ENCODE data around the gene MZB1. TPM values are rescaled to one million over a fixed set of nuclear protein-coding genes. Genes with fewer than 3 reads are reported as not detected.

MZB1 gene
- total and polyA plus RNA-seq, 2 of the 13 experiments (the other 11 are each of a cell fraction or from before 2014, with no cell fraction given), result 0.31 to 0.40 TPM

DNA sequence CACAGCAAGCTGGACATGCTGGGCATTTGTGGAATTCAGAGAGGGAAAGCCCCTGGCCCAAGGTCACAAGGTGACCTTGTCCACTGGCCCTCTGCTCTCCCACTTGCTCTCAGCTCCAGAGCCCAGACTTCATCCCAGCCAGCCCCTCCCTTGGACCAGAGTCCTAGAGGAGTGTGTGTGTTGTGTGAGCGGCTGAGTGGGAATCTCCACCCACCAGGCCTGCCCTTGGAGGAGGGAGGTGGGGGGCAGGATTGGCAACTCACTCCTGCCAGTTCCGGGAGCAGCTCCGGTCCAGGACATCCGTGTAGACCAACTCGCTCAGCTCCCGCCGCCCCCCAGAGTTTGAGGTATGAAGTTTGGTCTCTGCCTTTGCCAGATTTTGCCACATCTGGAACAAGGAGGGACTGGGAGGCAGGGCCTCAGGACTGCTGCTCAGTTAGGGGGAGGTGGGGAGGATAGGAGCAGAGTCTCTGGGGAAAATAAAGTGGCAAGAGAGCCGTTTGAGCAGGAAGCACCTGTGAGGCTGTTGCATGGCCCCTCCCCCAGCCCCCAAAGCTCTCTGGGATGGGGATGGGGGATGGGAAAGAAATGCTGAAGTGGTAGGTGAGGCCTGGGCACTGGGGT is 1.4 kb downstream of the MZB1 start (continued):
- TF ChIP-seq, protein P1, sequence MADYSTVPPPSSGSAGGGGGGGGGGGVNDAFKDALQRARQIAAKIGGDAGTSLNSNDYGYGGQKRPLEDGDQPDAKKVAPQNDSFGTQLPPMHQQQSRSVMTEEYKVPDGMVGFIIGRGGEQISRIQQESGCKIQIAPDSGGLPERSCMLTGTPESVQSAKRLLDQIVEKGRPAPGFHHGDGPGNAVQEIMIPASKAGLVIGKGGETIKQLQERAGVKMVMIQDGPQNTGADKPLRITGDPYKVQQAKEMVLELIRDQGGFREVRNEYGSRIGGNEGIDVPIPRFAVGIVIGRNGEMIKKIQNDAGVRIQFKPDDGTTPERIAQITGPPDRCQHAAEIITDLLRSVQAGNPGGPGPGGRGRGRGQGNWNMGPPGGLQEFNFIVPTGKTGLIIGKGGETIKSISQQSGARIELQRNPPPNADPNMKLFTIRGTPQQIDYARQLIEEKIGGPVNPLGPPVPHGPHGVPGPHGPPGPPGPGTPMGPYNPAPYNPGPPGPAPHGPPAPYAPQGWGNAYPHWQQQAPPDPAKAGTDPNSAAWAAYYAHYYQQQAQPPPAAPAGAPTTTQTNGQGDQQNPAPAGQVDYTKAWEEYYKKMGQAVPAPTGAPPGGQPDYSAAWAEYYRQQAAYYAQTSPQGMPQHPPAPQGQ (CRISPR knock-in tag; IDR thresholded peaks at IDR 0.05; ENCODE audit: borderline replicate concordance), result no peak
- TF ChIP-seq ZNF530 (CRISPR knock-in tag; IDR thresholded peaks at IDR 0.05; ENCODE audit: low read depth) (no peak), KLF13 (CRISPR knock-in tag; IDR thresholded peaks at IDR 0.05) (no peak), ZBTB1 (CRISPR knock-in tag; IDR thresholded peaks at IDR 0.05; ENCODE audit: borderline replicate concordance) (no peak), CBFB (CRISPR knock-in tag; IDR thresholded peaks at IDR 0.05) (no peak), NBN (conservative IDR thresholded peaks at IDR 0.05) (no peak), ZNF75D (CRISPR knock-in tag; IDR thresholded peaks at IDR 0.05; ENCODE audit: borderline replicate concordance) (no peak), RBAK (CRISPR knock-in tag; IDR thresholded peaks at IDR 0.05) (no peak), ATF7-NPFF (CRISPR knock-in tag; IDR thresholded peaks at IDR 0.05; ENCODE audit: low read depth) (no peak), SRF (IDR thresholded peaks at IDR 0.05; ENCODE audit: low read depth, low read length) (no peak), ESRRA (CRISPR knock-in tag; IDR thresholded peaks at IDR 0.05; ENCODE audit: low read depth) (peak; percentile 99), ZNF33A (CRISPR knock-in tag; IDR thresholded peaks at IDR 0.05; ENCODE audit: borderline replicate concordance) (no peak), ZNF317 (CRISPR knock-in tag; IDR thresholded peaks at IDR 0.05) (0 out of 2 replicates have a peak, but pooled peaks have one; percentile 20), KAT8 (CRISPR knock-in tag; IDR thresholded peaks at IDR 0.05) (peak; percentile 34; the same call in 1 of the 2 replicates)
- TF ChIP-seq, protein P2, sequence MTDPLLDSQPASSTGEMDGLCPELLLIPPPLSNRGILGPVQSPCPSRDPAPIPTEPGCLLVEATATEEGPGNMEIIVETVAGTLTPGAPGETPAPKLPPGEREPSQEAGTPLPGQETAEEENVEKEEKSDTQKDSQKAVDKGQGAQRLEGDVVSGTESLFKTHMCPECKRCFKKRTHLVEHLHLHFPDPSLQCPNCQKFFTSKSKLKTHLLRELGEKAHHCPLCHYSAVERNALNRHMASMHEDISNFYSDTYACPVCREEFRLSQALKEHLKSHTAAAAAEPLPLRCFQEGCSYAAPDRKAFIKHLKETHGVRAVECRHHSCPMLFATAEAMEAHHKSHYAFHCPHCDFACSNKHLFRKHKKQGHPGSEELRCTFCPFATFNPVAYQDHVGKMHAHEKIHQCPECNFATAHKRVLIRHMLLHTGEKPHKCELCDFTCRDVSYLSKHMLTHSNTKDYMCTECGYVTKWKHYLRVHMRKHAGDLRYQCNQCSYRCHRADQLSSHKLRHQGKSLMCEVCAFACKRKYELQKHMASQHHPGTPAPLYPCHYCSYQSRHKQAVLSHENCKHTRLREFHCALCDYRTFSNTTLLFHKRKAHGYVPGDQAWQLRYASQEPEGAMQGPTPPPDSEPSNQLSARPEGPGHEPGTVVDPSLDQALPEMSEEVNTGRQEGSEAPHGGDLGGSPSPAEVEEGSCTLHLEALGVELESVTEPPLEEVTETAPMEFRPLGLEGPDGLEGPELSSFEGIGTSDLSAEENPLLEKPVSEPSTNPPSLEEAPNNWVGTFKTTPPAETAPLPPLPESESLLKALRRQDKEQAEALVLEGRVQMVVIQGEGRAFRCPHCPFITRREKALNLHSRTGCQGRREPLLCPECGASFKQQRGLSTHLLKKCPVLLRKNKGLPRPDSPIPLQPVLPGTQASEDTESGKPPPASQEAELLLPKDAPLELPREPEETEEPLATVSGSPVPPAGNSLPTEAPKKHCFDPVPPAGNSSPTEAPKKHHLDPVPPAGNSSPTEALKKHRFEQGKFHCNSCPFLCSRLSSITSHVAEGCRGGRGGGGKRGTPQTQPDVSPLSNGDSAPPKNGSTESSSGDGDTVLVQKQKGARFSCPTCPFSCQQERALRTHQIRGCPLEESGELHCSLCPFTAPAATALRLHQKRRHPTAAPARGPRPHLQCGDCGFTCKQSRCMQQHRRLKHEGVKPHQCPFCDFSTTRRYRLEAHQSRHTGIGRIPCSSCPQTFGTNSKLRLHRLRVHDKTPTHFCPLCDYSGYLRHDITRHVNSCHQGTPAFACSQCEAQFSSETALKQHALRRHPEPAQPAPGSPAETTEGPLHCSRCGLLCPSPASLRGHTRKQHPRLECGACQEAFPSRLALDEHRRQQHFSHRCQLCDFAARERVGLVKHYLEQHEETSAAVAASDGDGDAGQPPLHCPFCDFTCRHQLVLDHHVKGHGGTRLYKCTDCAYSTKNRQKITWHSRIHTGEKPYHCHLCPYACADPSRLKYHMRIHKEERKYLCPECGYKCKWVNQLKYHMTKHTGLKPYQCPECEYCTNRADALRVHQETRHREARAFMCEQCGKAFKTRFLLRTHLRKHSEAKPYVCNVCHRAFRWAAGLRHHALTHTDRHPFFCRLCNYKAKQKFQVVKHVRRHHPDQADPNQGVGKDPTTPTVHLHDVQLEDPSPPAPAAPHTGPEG (CRISPR knock-in tag; IDR thresholded peaks at IDR 0.05), result no peak
- TF ChIP-seq, protein P3, sequence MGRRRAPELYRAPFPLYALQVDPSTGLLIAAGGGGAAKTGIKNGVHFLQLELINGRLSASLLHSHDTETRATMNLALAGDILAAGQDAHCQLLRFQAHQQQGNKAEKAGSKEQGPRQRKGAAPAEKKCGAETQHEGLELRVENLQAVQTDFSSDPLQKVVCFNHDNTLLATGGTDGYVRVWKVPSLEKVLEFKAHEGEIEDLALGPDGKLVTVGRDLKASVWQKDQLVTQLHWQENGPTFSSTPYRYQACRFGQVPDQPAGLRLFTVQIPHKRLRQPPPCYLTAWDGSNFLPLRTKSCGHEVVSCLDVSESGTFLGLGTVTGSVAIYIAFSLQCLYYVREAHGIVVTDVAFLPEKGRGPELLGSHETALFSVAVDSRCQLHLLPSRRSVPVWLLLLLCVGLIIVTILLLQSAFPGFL (CRISPR knock-in tag; IDR thresholded peaks at IDR 0.05), result no peak
- TF ChIP-seq, protein P4, sequence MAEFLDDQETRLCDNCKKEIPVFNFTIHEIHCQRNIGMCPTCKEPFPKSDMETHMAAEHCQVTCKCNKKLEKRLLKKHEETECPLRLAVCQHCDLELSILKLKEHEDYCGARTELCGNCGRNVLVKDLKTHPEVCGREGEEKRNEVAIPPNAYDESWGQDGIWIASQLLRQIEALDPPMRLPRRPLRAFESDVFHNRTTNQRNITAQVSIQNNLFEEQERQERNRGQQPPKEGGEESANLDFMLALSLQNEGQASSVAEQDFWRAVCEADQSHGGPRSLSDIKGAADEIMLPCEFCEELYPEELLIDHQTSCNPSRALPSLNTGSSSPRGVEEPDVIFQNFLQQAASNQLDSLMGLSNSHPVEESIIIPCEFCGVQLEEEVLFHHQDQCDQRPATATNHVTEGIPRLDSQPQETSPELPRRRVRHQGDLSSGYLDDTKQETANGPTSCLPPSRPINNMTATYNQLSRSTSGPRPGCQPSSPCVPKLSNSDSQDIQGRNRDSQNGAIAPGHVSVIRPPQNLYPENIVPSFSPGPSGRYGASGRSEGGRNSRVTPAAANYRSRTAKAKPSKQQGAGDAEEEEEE (CRISPR knock-in tag; IDR thresholded peaks at IDR 0.05; ENCODE audit: borderline replicate concordance), result no peak
- TF ChIP-seq, protein P5, sequence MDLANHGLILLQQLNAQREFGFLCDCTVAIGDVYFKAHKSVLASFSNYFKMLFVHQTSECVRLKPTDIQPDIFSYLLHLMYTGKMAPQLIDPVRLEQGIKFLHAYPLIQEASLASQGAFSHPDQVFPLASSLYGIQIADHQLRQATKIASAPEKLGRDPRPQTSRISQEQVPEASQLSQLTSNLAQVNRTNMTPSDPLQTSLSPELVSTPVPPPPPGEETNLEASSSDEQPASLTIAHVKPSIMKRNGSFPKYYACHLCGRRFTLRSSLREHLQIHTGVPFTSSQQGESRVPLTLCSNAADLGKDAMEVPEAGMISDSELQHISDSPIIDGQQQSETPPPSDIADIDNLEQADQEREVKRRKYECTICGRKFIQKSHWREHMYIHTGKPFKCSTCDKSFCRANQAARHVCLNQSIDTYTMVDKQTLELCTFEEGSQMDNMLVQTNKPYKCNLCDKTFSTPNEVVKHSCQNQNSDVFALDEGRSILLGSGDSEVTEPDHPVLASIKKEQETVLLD (CRISPR knock-in tag; IDR thresholded peaks at IDR 0.05; ENCODE audit: low read depth), result no peak
